Measurements from ENCODE around the gene SIPA1L2.

Gene SIPA1L2

DNA sequence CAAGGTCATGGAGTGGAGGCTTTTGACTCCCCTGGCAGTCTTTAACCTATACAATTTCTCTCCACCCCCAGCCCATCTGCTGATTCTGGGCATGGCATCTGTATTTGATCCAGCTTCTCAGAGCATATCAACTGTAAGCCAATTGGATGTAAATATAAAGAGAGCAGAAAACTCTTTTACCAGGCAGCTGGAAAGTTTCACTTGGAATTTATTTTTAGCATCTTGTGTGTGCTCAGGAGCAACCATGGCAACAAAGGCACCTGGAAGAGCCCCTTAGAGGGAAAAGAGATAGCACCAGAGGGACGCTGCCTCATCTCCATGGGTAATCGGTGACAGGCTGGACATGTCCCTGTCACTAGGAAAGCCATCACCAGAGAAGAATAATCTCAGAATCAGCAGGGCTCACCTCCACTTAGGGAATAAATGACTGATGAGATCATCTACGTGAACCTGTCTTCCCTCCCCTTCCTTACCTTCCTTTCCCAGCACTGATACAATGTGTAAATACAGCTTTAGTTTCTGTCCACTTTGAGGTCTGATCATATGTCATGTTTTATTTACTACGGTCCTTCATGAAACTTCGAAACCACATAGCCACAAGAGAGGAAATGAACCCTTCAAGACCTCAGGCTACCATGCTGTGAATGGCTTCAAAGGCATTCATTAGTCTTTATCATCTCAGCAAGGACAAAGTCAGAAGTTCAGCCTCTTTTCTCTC is 25.3 kb upstream of the SIPA1L2 start:
- H3K4me2 ChIP-seq (ENCODE audit: low read length): no peak overlapping the region
- H3K36me3 ChIP-seq (ENCODE audit: insufficient read depth, low read length): no peaks in the 10 kb centered on the region
- H3K27ac ChIP-seq (ENCODE audit: low read depth, low read length, poor library complexity, severe bottlenecking): no peak overlapping the region
- TF ChIP-seq, protein P1, sequence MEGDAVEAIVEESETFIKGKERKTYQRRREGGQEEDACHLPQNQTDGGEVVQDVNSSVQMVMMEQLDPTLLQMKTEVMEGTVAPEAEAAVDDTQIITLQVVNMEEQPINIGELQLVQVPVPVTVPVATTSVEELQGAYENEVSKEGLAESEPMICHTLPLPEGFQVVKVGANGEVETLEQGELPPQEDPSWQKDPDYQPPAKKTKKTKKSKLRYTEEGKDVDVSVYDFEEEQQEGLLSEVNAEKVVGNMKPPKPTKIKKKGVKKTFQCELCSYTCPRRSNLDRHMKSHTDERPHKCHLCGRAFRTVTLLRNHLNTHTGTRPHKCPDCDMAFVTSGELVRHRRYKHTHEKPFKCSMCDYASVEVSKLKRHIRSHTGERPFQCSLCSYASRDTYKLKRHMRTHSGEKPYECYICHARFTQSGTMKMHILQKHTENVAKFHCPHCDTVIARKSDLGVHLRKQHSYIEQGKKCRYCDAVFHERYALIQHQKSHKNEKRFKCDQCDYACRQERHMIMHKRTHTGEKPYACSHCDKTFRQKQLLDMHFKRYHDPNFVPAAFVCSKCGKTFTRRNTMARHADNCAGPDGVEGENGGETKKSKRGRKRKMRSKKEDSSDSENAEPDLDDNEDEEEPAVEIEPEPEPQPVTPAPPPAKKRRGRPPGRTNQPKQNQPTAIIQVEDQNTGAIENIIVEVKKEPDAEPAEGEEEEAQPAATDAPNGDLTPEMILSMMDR (IDR thresholded peaks at IDR 0.05; ENCODE audit: low read length): no peak
- no peak for TF ChIP-seq EZH2 (IDR thresholded peaks at IDR 0.05; ENCODE audit: borderline replicate concordance, low read length)
- H3K4me3 ChIP-seq (ENCODE audit: low read depth, low read length, poor library complexity, severe bottlenecking): no peak overlapping the region
- no peaks in the 10 kb centered on the region for H3K9me3 ChIP-seq (ENCODE audit: low read length)
- H3K9ac ChIP-seq (ENCODE audit: low read length): no peak overlapping the region
- no peaks in the 10 kb centered on the region for H3K9me2 ChIP-seq (ENCODE audit: low read depth, low read length)
- no peaks in the 10 kb centered on the region for H3K27me3 ChIP-seq (ENCODE audit: insufficient read depth, low read length)
- H3F3A ChIP-seq (ENCODE audit: insufficient read depth, low read length): no peaks in the 10 kb centered on the region
- H4K20me1 ChIP-seq (ENCODE audit: insufficient read depth, low read length): no peaks in the 10 kb centered on the region
- no peaks in the 10 kb centered on the region for H3K4me1 ChIP-seq (ENCODE audit: insufficient read depth, low read length, severe bottlenecking)
- no peaks in the 10 kb centered on the region for H3K79me2 ChIP-seq (ENCODE audit: insufficient read depth, low read length)
- no peak overlapping the region for H2AFZ ChIP-seq (ENCODE audit: low read length)

GRCh38 chr1:232653789-232654188 is 23.9 kb upstream of the SIPA1L2 start:
- no peaks in the 10 kb centered on the region for H3F3A ChIP-seq (ENCODE audit: insufficient read depth, low read length)

DNA sequence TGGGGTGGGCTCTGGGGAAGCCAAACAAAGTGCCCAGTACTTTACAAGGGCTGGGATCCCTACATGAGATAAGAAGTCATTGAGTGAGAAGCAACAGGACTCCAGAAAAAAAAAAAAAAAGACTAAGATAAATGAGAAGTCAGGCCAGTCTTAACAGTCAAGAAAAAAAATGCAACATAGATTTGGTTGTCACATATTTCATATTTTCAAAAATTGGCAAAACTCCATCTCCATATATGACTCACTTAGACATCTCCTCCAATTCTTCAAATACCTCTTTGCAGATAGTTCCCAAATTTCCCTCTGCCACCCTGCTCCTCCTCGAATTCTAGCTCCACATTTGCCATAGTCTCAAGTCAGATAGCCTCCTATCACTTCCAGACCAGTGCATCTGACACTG is 20.9 kb upstream of the SIPA1L2 start:
- Histone ChIP-seq H3K4me1 (ENCODE audit: insufficient read depth, low read length, severe bottlenecking) (no peaks in the 10 kb centered on the region), H4K20me1 (ENCODE audit: insufficient read depth, low read length) (no peaks in the 10 kb centered on the region), H3K9me3 (ENCODE audit: low read length) (no peaks in the 10 kb centered on the region), H3K27me3 (ENCODE audit: insufficient read depth, low read length) (no peaks in the 10 kb centered on the region), H3F3A (ENCODE audit: insufficient read depth, low read length) (no peaks in the 10 kb centered on the region), H3K4me3 (ENCODE audit: low read depth, low read length, poor library complexity, severe bottlenecking) (no peak overlapping the region), H3K36me3 (ENCODE audit: insufficient read depth, low read length) (no peaks in the 10 kb centered on the region), H3K79me2 (ENCODE audit: insufficient read depth, low read length) (no peaks in the 10 kb centered on the region), H2AFZ (ENCODE audit: low read length) (no peak overlapping the region), H3K27ac (ENCODE audit: low read depth, low read length, poor library complexity, severe bottlenecking) (no peak overlapping the region), H3K9ac (ENCODE audit: low read length) (no peak overlapping the region), H3K9me2 (ENCODE audit: low read depth, low read length) (no peaks in the 10 kb centered on the region), H3K4me2 (ENCODE audit: low read length) (no peak overlapping the region)
- no peak for TF ChIP-seq EZH2 (IDR thresholded peaks at IDR 0.05; ENCODE audit: borderline replicate concordance, low read length)
- TF ChIP-seq, protein P1 (IDR thresholded peaks at IDR 0.05; ENCODE audit: low read length): no peak

More at GRCh38 chr1:232653789-232654188, 23.9 kb upstream of the SIPA1L2 start:
- H3K9me3 ChIP-seq (ENCODE audit: low read length): no peaks in the 10 kb centered on the region
- H3K27ac ChIP-seq (ENCODE audit: low read depth, low read length, poor library complexity, severe bottlenecking): no peak overlapping the region
- no peaks in the 10 kb centered on the region for H3K79me2 ChIP-seq (ENCODE audit: insufficient read depth, low read length)
- H3K9ac ChIP-seq (ENCODE audit: low read length): no peak overlapping the region
- TF ChIP-seq EZH2 (IDR thresholded peaks at IDR 0.05; ENCODE audit: borderline replicate concordance, low read length): no peak
- TF ChIP-seq, protein P1 (IDR thresholded peaks at IDR 0.05; ENCODE audit: low read length): no peak
- no peaks in the 10 kb centered on the region for H3K36me3 ChIP-seq (ENCODE audit: insufficient read depth, low read length)
- no peaks in the 10 kb centered on the region for H3K4me1 ChIP-seq (ENCODE audit: insufficient read depth, low read length, severe bottlenecking)
- no peaks in the 10 kb centered on the region for H3K9me2 ChIP-seq (ENCODE audit: low read depth, low read length)
- H2AFZ ChIP-seq (ENCODE audit: low read length): no peak overlapping the region
- no peaks in the 10 kb centered on the region for H3K27me3 ChIP-seq (ENCODE audit: insufficient read depth, low read length)
- H3K4me3 ChIP-seq (ENCODE audit: low read depth, low read length, poor library complexity, severe bottlenecking): no peak overlapping the region
- H4K20me1 ChIP-seq (ENCODE audit: insufficient read depth, low read length): no peaks in the 10 kb centered on the region
- no peak overlapping the region for H3K4me2 ChIP-seq (ENCODE audit: low read length)

Data from OCI-LY1 (cell line).